Uterus (tissue), 4 donors: ENCODE results near the gene MOB3C. TPM values are rescaled to one million over a fixed set of nuclear protein-coding genes. Genes with fewer than 3 reads are reported as not detected.

Experiments
- DNase-seq, 2 donors: peaks; one replicate each; pipeline ENCODE4 v3.0.0-alpha.2; 2019 to 2020
- H3K27ac ChIP-seq, 2 donors: fragments of 200-600 bp; sonication (generic); 1 replicate in 1 of 2; 2 replicates in 1 of 2; pipeline ENCODE4 v1.5.1; 2016 to 2018
- H3K27me3 ChIP-seq, 2 donors: fragments of 200-600 bp; sonication (generic); one replicate each; pipeline ENCODE4 v1.5.1; 2018 to 2019; ENCODE audit warnings: control low read depth in 1 of 2
- H3K36me3 ChIP-seq, 2 donors: fragments of 200-600 bp; sonication (generic); one replicate each; pipeline ENCODE4 v1.5.1; 2019; ENCODE audit warnings: control low read depth in 1 of 2
- H3K4me1 ChIP-seq, 2 donors: fragments of 200-600 bp; sonication (generic); one replicate each; pipeline ENCODE4 v1.5.1; 2018 to 2019; ENCODE audit warnings: control low read depth in 1 of 2
- H3K4me3 ChIP-seq, 2 donors: fragments of 200-600 bp; sonication (generic); 1 replicate in 1 of 2; 2 replicates in 1 of 2; pipeline ENCODE4 v1.5.1; 2018 to 2019; ENCODE audit warnings: mild to moderate bottlenecking in 1 of 2
- H3K9me3 ChIP-seq, 2 donors: fragments of 200-600 bp; sonication (generic); one replicate each; pipeline ENCODE4 v1.5.1; 2019; ENCODE audit warnings: control low read depth in 1 of 2
- POLR2A ChIP-seq, 2 donors: fragments of 450-650 bp; IDR thresholded peaks; one replicate each; pipeline ENCODE4 v1.6.1; 2016; ENCODE audit warnings: antibody characterized with exemption in 2 of 2, mild to moderate bottlenecking in 1 of 2, moderate library complexity in 1 of 2
- intact Hi-C: fragments of 100-400 bp; cut with DNase I; formaldehyde crosslinking; loops from one replicate; pipeline ENCODE4 v1.15.1; 2023; ENCODE audit warnings: low total_unique reads
- total RNA-seq, 4 donors: library from RNA; depleted of rRNA in 3 of 4; stranded (reverse); fragments of >200 nt in 3 of 4; gene quantifications; one replicate each; pipeline versions ENCODE4 v1.1.0 to v1.2.4, GENCODE V29; 2014 to 2023
- TF ChIP-seq, protein P1 (sequence below), 4 experiments: fragments of 200-600 bp in 2 of 4; fragments of 450-650 bp in 2 of 4; sonication (generic) in 2 of 4; IDR thresholded peaks; one replicate each; pipeline ENCODE4 v1.5.1; 2016 to 2019; ENCODE audit warnings: antibody characterized with exemption in 4 of 4, mild to moderate bottlenecking in 2 of 4, moderate library complexity in 1 of 4
- donor health status: DM: yes; HTN: yes; CAD: no.

MOB3C gene
- total RNA-seq, 4 donors from 2014 or later, result 6.9 to 22.5 (median 16.6) TPM

DNA sequence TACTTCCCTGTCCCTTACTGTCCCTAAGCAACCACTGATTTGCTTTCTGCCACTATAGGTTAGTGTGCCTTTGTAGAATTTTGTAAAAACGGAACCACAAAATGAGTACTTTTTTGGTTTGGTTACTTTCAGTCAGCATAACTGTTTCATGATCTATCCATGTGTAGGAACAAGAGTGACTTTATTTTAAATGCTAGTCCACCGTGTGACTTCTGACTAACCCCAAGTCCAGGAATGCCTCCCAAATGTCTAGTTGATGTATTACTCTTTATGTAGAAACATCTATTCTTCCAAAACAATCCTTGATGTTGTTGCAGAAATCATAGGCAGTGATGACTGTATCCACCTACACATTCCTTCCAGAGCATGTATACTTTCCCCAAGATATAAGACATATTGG, 30.2 kb upstream of the MOB3C start:
- intact Hi-C loops, result no loop called here
- H3K4me1 ChIP-seq, result no peaks in the 10 kb centered on the region
- H3K36me3 ChIP-seq, result no peaks in the 10 kb centered on the region
- no peak for DNase-seq
- H3K4me3 ChIP-seq, result no peak overlapping the region
- no peak overlapping the region for H3K27ac ChIP-seq
- H3K27me3 ChIP-seq, result no peaks in the 10 kb centered on the region
- peaks cover 0 to 3% of the 10 kb centered on the region in 2 donors for H3K9me3 ChIP-seq
- TF ChIP-seq POLR2A (IDR thresholded peaks at IDR 0.05), result no peak
- TF ChIP-seq, protein P1, sequence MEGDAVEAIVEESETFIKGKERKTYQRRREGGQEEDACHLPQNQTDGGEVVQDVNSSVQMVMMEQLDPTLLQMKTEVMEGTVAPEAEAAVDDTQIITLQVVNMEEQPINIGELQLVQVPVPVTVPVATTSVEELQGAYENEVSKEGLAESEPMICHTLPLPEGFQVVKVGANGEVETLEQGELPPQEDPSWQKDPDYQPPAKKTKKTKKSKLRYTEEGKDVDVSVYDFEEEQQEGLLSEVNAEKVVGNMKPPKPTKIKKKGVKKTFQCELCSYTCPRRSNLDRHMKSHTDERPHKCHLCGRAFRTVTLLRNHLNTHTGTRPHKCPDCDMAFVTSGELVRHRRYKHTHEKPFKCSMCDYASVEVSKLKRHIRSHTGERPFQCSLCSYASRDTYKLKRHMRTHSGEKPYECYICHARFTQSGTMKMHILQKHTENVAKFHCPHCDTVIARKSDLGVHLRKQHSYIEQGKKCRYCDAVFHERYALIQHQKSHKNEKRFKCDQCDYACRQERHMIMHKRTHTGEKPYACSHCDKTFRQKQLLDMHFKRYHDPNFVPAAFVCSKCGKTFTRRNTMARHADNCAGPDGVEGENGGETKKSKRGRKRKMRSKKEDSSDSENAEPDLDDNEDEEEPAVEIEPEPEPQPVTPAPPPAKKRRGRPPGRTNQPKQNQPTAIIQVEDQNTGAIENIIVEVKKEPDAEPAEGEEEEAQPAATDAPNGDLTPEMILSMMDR (IDR thresholded peaks at IDR 0.05), result no peak

DNA sequence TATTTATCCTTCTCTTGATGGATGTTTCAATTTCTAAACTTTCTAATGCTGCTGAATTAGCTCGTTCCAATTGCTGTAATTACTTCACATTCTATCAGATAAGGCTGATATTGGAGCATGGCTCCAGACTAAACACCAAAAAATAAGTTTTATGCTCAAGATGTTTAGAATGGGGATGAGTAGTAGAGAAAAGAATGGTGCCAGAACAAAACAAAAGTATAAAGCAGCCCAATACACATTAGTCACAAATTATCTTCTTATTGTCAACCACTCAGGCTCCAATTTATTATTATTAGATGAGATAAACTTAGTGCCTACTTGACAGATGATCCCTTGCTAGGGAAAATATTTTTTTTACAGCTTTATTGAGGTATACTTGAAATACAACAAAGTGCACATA, 29.7 kb upstream of the MOB3C start:
- H3K36me3 ChIP-seq, result no peaks in the 10 kb centered on the region
- peaks cover 0 to 3% of the 10 kb centered on the region in 2 donors for H3K9me3 ChIP-seq
- no peaks in the 10 kb centered on the region for H3K27me3 ChIP-seq
- intact Hi-C loops, result no loop called here
- no peak overlapping the region for H3K4me3 ChIP-seq
- H3K4me1 ChIP-seq, result no peaks in the 10 kb centered on the region
- TF ChIP-seq, protein P1 (IDR thresholded peaks at IDR 0.05), result no peak
- TF ChIP-seq POLR2A (IDR thresholded peaks at IDR 0.05), result no peak
- no peak for DNase-seq
- no peak overlapping the region for H3K27ac ChIP-seq

DNA sequence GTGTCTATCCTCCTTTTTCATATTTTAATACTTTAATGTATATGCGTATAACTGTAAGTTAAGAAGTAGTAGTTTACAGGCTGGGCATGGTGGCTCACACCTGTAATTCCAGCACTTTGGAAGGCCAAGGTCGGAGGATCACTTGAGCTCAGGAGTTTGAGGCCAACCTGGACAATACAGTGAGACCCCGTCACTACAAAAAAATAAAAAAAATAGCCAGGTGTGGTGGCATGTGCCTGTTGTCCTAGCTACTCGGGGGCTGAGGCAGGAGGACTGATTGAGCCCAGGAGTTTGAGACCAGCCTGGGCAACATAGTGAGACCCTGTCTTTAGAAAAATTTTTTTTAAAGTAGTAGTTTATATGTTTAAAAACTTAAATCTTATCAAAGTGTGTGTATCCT, 29.2 kb upstream of the MOB3C start:
- H3K27me3 ChIP-seq, result no peaks in the 10 kb centered on the region
- no peak for DNase-seq
- intact Hi-C loops, result no loop called here
- no peak for TF ChIP-seq POLR2A (IDR thresholded peaks at IDR 0.05)
- TF ChIP-seq, protein P1 (IDR thresholded peaks at IDR 0.05), result no peak
- no peak overlapping the region for H3K27ac ChIP-seq
- no peaks in the 10 kb centered on the region for H3K36me3 ChIP-seq
- peaks cover 0 to 3% of the 10 kb centered on the region in 2 donors for H3K9me3 ChIP-seq
- H3K4me3 ChIP-seq, result no peak overlapping the region
- H3K4me1 ChIP-seq, result no peaks in the 10 kb centered on the region

- H3K4me1 ChIP-seq, result no peaks in the 10 kb centered on the region
- TF ChIP-seq, protein P1 (IDR thresholded peaks at IDR 0.05), result no peak
- no peak for TF ChIP-seq POLR2A (IDR thresholded peaks at IDR 0.05)
- H3K36me3 ChIP-seq, result no peaks in the 10 kb centered on the region
- H3K27ac ChIP-seq, result no peak overlapping the region
- DNase-seq, result no peak
- no peaks in the 10 kb centered on the region for H3K9me3 ChIP-seq
- no peak overlapping the region for H3K4me3 ChIP-seq
- intact Hi-C loops, result no loop called here
- H3K27me3 ChIP-seq, result no peaks in the 10 kb centered on the region
Observed at GRCh38 chr1:46643368-46643775, 26.8 kb upstream of the MOB3C start.

- Histone ChIP-seq H3K27ac (no peak overlapping the region), H3K4me3 (no peak overlapping the region), H3K36me3 (no peaks in the 10 kb centered on the region), H3K4me1 (no peaks in the 10 kb centered on the region), H3K27me3 (no peaks in the 10 kb centered on the region), H3K9me3 (no peaks in the 10 kb centered on the region)
- intact Hi-C loops, result no loop called here
- DNase-seq, result no peak
- TF ChIP-seq, protein P1 (IDR thresholded peaks at IDR 0.05), result no peak
- TF ChIP-seq POLR2A (IDR thresholded peaks at IDR 0.05), result no peak
Observed at GRCh38 chr1:46642115-46642680, 25.6 kb upstream of the MOB3C start.
